H1 (cell line): ENCODE results near the gene CLDN6. TPM values are rescaled to one million over a fixed set of nuclear protein-coding genes. Genes with fewer than 3 reads are reported as not detected.
A peak's percentile ranks its signal among the peaks of the same experiment; 100 is the strongest.

ENCODE experiments used
- ASH2L ChIP-seq: fragments of 200-600, 300-600 bp; sonication (generic); IDR thresholded peaks from one replicate; pipeline ENCODE4 v1.7.1; 2017; ENCODE audit warnings: low read length
- ATF2 ChIP-seq: IDR thresholded peaks from 2 replicates; pipeline ENCODE4 v1.6.1; 2012; ENCODE audit warnings: low read length, inconsistent platforms
- BCL11A ChIP-seq, 2 experiments: IDR thresholded peaks; one replicate each; pipeline ENCODE4 v1.6.1; 2011; ENCODE audit warnings: low read depth in 2 of 2, low read length in 2 of 2, mild to moderate bottlenecking in 2 of 2
- CBX8 ChIP-seq: fragments of 300-800, 300-1000 bp; sonication (generic); IDR thresholded peaks from 2 replicates; pipeline ENCODE4 v1.7.1; 2016; ENCODE audit warnings: low read depth, low read length, borderline replicate concordance
- CREB1 ChIP-seq: IDR thresholded peaks from 2 replicates; pipeline ENCODE4 v1.6.1; 2012; ENCODE audit warnings: inconsistent platforms
- EZH2 ChIP-seq: fragments of 200-600 bp; sonication (generic); IDR thresholded peaks from 2 replicates; pipeline ENCODE4 v1.7.1; 2012; ENCODE audit warnings: low read depth, mild to moderate bottlenecking, moderate library complexity, low read length, inconsistent platforms; ENCODE audit not compliant: severe bottlenecking
- GABPA ChIP-seq: IDR thresholded peaks from 2 replicates; pipeline ENCODE4 v1.6.1; 2011; ENCODE audit warnings: mild to moderate bottlenecking, low read length, moderate library complexity, borderline replicate concordance; ENCODE audit not compliant: insufficient read depth
- HDAC2 ChIP-seq, 2 experiments: fragments of 300-600 bp in 1 of 2; sonication (generic) in 1 of 2; IDR thresholded peaks; 2 replicates each; pipeline ENCODE4 v1.6.1; 2011 to 2012; ENCODE audit warnings: low read depth in 2 of 2, low read length in 2 of 2, mild to moderate bottlenecking in 2 of 2, moderate library complexity in 2 of 2, borderline replicate concordance in 1 of 2, inconsistent platforms in 1 of 2
- JUND ChIP-seq: IDR thresholded peaks from 2 replicates; pipeline ENCODE4 v1.6.1; 2011; ENCODE audit warnings: mild to moderate bottlenecking, improper control_type of control experiment, low read length
- KDM4A ChIP-seq: IDR thresholded peaks from one replicate; pipeline ENCODE4 v1.7.1; 2012; ENCODE audit warnings: low read depth, mild to moderate bottlenecking, moderate library complexity, low read length, inconsistent platforms; ENCODE audit not compliant: severe bottlenecking
- RFX5 ChIP-seq: IDR thresholded peaks from 2 replicates; pipeline ENCODE4 v1.6.1; 2011; ENCODE audit warnings: low read depth, low read length, improper control_type of control experiment, borderline replicate concordance
- RNF2 ChIP-seq: fragments of 200-900, 300-1000 bp; sonication (generic); IDR thresholded peaks from 2 replicates; pipeline ENCODE4 v1.7.1; 2016; ENCODE audit warnings: borderline replicate concordance, low read depth, mild to moderate bottlenecking, antibody characterized with exemption, low read length; ENCODE audit not compliant: poor library complexity, severe bottlenecking; ENCODE audit errors: missing control alignments
- SIRT6 ChIP-seq: IDR thresholded peaks from one replicate; pipeline ENCODE4 v1.7.1; 2012; ENCODE audit warnings: low read length, inconsistent platforms
- SIX5 ChIP-seq: IDR thresholded peaks from 2 replicates; pipeline ENCODE4 v1.6.1; 2011; ENCODE audit warnings: mild to moderate bottlenecking, low read depth, low read length
- SP1 ChIP-seq: IDR thresholded peaks from 2 replicates; pipeline ENCODE4 v1.6.1; 2011; ENCODE audit warnings: low read depth, low read length
- TAF7 ChIP-seq: optimal IDR thresholded peaks from 2 replicates; pipeline ENCODE3; 2011; ENCODE audit warnings: low read depth, mild to moderate bottlenecking, inconsistent platforms, low read length, moderate library complexity, borderline replicate concordance
- TCF12 ChIP-seq: IDR thresholded peaks from 2 replicates; pipeline ENCODE4 v1.6.1; 2011; ENCODE audit warnings: low read depth, mild to moderate bottlenecking, low read length
- YY1 ChIP-seq: IDR thresholded peaks from 2 replicates; pipeline ENCODE4 v1.6.1; 2011; ENCODE audit warnings: low read depth, mild to moderate bottlenecking, low read length
- ZNF274 ChIP-seq: IDR thresholded peaks from 2 replicates; pipeline ENCODE4 v1.7.0; 2012; ENCODE audit warnings: low read length, borderline replicate concordance; ENCODE audit errors: extremely low read depth
- polyA plus RNA-seq, 7 experiments: library from polyadenylated mRNA; depleted of rRNA in 3 of 7; stranded (reverse) in 5 of 7; unstranded in 2 of 7; fragments of >200 nt in 5 of 7; fragments of 200-250 nt in 2 of 7; gene quantifications; 1 replicate in 5 of 7; 2 replicates in 1 of 7; 4 replicates in 1 of 7; pipeline versions ENCODE4 v1.2.1 to v1.2.3, GENCODE V29; 2011 to 2013; ENCODE audit warnings: missing spikeins in 2 of 7, mixed read lengths in 2 of 7
- total RNA-seq: library from RNA; stranded (reverse); fragmentation: NEBNext Ultra II Directional; extraction: Animal tissue kit (Norgen Biotek cat#: 25700); gene quantifications from 2 replicates; pipeline ENCODE4 v1.2.1, GENCODE V29; 2021
- TF ChIP-seq, protein P1 (sequence below), 3 experiments: IDR thresholded peaks; 1 replicate in 2 of 3; 2 replicates in 1 of 3; pipeline versions ENCODE4 v1.5.1 to v1.6.1; 2011; ENCODE audit warnings: low read length in 3 of 3, mild to moderate bottlenecking in 3 of 3, inconsistent platforms in 2 of 3, low read depth in 1 of 3, moderate library complexity in 1 of 3; ENCODE audit not compliant: insufficient read depth in 1 of 3; ENCODE audit errors: control extremely low read depth in 1 of 3

The CLDN6 gene
- total and polyA plus RNA-seq, 2 of the 8 experiments (the other 6 are each of a cell fraction or from before 2014, with no cell fraction given), result 747 to 1,115 TPM

DNA sequence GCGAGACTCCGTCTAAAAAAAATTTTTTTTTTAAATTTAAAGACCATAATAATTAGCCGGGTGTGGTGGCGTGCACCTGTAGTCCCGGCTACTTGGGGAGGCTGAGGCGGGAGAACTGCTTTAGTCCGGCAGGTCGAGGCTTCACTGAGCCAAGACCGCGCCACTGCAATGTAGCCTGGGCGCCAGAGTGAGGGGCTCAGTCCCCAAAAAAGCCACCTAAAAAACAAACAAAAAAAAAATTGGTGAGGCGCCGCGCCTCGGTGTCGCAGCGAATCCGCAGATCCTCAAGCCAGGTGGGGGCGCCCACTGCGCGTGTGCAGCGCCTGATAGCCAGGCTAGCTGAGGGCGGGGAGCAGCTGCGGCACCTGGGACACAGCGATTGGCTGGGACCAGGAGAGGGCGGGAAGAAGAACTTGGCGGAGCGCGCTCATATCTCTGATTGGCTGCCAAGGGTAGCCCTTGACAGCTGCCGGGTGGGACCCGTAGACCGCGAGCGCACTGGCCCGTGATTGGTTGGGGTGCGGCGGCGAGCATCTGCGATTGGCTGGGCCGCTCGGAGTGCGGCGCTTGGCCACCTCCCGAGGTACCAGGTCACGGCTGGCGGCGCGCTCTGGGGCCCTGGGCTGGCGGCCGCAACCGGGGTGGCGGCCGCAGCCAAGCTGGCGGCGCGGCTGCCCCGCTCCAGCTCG, 14.3 kb downstream of the CLDN6 start (continued):
- no peak for TF ChIP-seq RFX5
- TF ChIP-seq TCF12, result no peak
- no peak for TF ChIP-seq ASH2L
- no peak for TF ChIP-seq KDM4A
- TF ChIP-seq SIRT6, result no peak
- TF ChIP-seq CREB1, result peak; percentile 70
- no peak for TF ChIP-seq SIX5
- TF ChIP-seq SP1, result peak; percentile 96
- peak; percentile 49; the same call in 1 of the 2 replicates for TF ChIP-seq GABPA
- TF ChIP-seq EZH2, result no peak
- no peak for TF ChIP-seq ATF2
- no peak for TF ChIP-seq ZNF274
- no peak for TF ChIP-seq RNF2
- no peak for TF ChIP-seq TAF7
- TF ChIP-seq BCL11A (IDR thresholded peaks at IDR 0.05; ENCODE audit: low read depth in 2 of 2, low read length in 2 of 2), result no peak
- peak in 1 of 2 experiments; percentile 27; a peak in 1 of 4 replicates for TF ChIP-seq HDAC2 (IDR thresholded peaks at IDR 0.05; ENCODE audit: borderline replicate concordance in 1 of 2, low read depth in 2 of 2, low read length in 2 of 2)
- no peak for TF ChIP-seq JUND
- TF ChIP-seq, protein P1, sequence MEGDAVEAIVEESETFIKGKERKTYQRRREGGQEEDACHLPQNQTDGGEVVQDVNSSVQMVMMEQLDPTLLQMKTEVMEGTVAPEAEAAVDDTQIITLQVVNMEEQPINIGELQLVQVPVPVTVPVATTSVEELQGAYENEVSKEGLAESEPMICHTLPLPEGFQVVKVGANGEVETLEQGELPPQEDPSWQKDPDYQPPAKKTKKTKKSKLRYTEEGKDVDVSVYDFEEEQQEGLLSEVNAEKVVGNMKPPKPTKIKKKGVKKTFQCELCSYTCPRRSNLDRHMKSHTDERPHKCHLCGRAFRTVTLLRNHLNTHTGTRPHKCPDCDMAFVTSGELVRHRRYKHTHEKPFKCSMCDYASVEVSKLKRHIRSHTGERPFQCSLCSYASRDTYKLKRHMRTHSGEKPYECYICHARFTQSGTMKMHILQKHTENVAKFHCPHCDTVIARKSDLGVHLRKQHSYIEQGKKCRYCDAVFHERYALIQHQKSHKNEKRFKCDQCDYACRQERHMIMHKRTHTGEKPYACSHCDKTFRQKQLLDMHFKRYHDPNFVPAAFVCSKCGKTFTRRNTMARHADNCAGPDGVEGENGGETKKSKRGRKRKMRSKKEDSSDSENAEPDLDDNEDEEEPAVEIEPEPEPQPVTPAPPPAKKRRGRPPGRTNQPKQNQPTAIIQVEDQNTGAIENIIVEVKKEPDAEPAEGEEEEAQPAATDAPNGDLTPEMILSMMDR (IDR thresholded peaks at IDR 0.05; ENCODE audit: control extremely low read depth in 1 of 3, insufficient read depth in 1 of 3, low read depth in 1 of 3, low read length in 3 of 3), result peak; percentile 63 to 93 (median 71)
- TF ChIP-seq CBX8, result no peak
- no peak for TF ChIP-seq YY1
